Fibroblast of skin of left biceps (primary cell): ENCODE measurements around the gene ABLIM2.

ENCODE experiments used
- DNase-seq, 2 experiments: peaks; one replicate each; pipeline ENCODE4 v3.0.0-alpha.2; 2013; ENCODE audit warnings: low read depth in 2 of 2

The ABLIM2 gene

DNA sequence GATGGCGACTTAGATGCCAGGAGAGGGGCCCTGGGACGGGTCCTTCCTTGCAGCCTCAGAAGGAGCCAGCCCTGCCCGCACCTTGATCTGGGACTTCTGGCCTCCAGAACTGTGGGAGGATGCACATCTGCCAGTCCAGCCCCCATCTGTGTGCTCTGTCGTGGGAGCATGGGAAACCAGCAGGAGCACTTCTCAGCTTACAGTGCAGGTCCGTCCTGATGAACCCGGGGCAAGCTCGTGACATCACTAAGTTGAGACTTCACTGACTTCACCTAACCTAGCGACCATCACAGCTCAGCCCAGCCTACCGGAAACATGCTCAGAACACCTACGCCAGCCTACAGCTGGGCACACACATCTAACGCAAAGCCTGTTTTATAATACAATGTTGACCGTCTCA is 38.1 kb downstream of the ABLIM2 start:
- no peak for DNase-seq

- DNase-seq: no peak
These were observed 38.7 kb downstream of the ABLIM2 start for GRCh38 chr4:8119877-8120276.

- DNase-seq: no peak
These were observed 40.1 kb downstream of the ABLIM2 start for GRCh38 chr4:8118531-8118930.

- no peak for DNase-seq
These were observed 40.6 kb downstream of the ABLIM2 start for GRCh38 chr4:8118035-8118434.

DNA sequence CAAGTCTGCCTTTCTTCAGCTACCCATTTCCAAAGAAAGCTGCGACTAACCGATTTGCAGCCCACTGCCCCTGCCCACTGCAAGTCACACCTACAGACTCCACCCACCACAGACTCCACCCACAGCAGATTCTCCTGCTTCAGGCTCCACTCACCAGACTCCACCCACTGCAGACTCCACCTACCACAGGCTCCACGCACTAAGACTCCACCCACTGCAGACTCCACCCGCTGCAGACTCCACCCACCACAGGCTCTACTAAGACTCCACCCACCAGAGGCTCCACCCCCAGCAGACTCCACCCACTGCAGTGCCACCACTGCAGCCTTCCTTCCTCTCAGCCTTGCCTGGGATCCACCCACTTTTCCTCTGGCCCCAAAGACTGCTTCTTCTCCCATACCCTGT is 41.3 kb downstream of the ABLIM2 start:
- DNase-seq: no peak

- no peak for DNase-seq
These were observed 42.7 kb downstream of the ABLIM2 start for GRCh38 chr4:8115916-8116315.

GRCh38 chr4:8115203-8115520 is 43.5 kb downstream of the ABLIM2 start:
- no peak for DNase-seq

DNA sequence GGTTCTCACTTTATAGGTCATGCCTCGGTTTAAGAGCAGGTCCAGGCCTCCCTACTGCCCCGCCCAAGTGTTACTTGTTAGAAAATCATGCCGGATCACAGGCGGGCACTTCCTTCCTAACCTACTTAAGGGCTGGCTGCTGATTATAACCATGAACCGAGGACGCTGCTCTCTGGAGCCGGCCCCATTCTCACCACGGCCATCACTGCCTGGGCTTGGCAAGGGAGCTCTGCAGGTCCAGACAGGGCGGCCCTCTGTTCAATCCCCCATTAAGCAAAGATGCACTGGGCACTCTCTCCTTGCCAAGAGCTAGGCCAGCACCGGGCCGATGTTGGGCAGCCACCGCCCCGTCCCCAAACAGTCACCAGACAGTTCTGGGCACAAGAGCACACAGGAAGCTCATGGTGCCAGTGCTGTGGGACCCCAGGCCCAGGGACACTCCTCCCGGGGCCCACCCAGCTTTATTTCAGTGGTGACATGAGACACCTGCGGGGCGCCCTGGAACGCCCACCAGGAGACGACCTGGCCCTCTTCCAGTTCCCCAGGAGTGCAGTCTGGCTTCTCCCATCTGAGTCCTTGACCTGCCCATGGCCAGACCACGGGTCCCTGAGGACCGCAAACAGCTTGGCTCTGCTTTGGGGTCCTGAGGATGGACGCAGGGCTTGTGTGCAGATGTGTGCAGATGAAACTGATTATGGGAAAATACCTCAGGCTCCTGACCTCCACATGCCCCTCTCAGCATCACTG is 44.0 kb downstream of the ABLIM2 start:
- DNase-seq: no peak

DNA sequence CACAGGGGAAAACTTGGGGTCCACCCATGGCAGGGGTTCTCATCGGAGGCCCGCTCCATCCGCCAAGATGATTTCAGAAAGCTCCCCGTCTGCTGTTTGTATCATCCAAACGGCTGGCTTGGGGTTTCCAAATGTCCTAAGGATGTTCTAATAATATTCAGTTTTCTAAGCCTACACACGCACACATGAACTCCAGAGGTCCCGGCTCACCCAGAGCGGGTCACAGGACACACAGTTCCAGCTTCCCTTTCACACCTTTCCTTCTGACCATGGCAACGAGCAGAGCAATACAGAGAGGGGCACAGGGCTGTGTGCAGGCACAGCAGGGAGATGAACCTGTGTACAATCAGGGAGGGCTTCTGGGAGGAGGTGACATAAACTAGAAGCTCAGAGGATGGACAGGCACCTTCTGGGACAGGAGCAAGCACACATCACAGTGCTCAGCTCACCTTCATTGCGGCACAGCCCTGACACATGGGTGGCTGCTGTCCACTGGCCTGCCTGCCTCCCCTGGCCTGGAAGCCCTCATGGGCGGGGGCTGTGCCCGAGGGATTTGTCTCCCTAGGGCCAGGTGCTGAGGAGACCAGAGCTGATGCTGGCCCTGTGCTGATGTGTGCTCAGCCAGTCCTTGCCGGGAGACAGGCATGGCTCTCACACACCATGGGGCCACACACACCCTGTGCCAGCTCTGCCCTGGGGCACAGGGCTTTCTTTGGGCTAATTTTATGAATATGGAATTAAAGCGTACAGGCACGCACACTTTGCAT is 44.8 kb downstream of the ABLIM2 start:
- no peak for DNase-seq

- no peak for DNase-seq
These were observed 45.9 kb downstream of the ABLIM2 start for GRCh38 chr4:8112672-8113071.

DNA sequence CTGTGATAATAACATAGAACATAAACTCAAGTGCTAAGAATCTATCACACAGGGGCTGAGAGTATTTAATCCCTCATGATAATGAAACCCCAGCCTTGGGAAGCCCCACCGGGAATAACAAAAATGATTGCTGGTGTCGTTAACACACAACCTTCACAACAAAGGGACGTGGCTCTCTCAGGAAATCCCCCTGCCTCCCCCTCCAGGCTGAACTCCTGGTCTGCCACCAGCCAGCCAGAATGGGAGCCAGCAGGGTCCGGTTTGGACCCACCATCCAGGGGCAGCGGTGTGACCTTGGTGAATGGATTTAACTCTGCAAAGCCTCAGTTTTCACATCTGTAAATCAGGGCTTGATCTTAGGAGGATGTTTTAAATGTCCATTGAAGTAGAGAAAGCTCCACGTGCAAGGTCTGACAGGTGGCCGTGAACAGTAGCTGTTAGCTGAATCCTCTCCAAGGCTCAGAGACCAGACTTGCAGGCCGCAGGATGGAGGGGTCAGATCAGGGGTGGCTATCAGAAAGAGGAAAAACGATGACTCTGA is 46.5 kb downstream of the ABLIM2 start:
- no peak for DNase-seq

DNA sequence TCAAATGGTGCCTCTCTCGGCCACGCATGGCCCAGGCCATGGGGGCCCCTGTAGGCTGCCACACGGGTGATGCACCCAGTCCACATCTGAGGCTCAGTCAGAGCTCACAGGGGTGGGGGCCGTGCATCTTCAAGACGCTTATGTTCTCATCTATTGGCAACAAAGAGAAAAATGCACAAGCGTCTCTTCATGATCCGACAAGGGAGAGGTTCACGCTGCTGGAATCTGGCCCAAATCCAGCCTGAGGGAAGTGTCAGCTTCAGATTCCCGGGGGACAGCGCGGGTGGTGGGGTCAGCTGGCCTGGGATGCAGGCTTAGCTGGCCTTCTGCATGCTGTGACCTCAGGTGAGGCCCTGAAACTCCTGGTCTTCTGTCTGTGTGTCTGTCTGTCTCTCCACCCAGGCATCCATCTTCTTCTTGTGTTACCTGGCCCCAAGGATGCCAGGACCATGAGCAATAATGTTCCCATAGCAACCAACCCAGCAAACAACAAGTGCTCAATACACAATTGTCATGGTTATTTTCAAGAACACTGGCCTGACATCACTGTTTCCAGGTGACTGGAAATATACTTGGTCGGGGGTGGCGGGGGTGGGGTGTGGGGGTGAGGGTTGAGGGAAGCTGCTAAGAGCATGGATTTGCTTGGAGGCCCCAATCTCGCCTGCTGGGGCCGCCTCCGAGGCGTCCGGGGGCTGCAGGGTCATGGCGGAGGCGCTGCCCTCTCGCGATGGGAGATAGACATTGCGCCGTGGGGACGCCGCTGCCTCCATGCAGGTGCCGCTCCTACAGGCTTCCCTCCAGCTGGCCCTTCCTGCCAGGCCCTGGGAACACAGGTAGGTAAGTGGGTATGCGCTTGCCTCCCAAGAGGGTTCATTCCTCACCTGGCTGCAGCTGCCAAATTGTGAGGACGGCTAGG is 48.3 kb downstream of the ABLIM2 start:
- no peak for DNase-seq

- no peak for DNase-seq
These were observed 49.1 kb downstream of the ABLIM2 start for GRCh38 chr4:8109406-8110065.

GRCh38 chr4:8108991-8109390 is 49.6 kb downstream of the ABLIM2 start:
- DNase-seq: no peak

GRCh38 chr4:8108261-8108660 is 50.4 kb downstream of the ABLIM2 start:
- DNase-seq: no peak

- DNase-seq: no peak
These were observed 51.4 kb downstream of the ABLIM2 start for GRCh38 chr4:8107146-8107657.

DNA sequence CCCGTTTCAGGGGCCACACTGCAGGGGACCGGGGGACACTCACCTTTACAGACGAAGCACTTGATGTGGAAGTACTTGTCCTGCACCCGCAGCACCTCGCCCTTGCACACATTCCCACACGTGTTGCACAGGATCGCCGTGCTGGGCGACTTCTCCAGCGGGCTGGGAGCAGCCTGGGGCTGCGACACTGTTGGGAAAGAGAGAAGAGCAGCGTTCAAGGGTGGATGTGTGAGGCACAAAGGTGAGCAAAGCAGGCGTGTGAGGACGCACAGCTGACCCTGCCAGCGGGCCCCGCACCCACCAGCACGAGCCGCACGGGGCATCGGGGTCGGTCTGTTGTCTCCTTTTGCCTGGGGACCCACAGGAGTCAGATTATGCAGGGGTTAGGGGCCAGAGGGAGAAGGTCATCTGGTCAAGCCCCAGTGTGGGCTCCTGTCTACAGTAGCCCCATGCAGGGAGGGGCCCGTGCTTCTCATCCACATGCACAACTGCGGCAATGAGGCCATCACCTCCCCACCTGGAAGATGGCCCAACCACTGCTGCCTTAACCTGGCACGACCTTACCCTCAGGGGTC is 52.1 kb downstream of the ABLIM2 start:
- no peak for DNase-seq

GRCh38 chr4:8105306-8106100 is 53.1 kb downstream of the ABLIM2 start:
- no peak for DNase-seq

- no peak for DNase-seq
These were observed 53.9 kb downstream of the ABLIM2 start for GRCh38 chr4:8104491-8105305.
